ENCODE measurements around the gene CFAP45. TPM values are rescaled to one million over a fixed set of nuclear protein-coding genes. Genes with fewer than 3 reads are reported as not detected.

The CFAP45 gene
- total and polyA plus RNA-seq, 2 experiments from 2014 or later: 0.36 TPM; not detected in 1

GRCh38 chr1:159868766-159869165 lies 31.2 kb downstream of the CFAP45 start (continued):
- TF ChIP-seq REST (IDR thresholded peaks at IDR 0.05; ENCODE audit: unreplicated experiment): no peak

- Mint-ChIP-seq H3K27me3 (ENCODE audit: insufficient read depth, low read depth, poor library complexity) (peaks cover 2% of the 10 kb centered on the region), H3K9me3 (no peaks in the 10 kb centered on the region; the same call in 2 of the 3 replicates), H3K4me1 (peaks cover 7% of the 10 kb centered on the region), H3K27ac (no peak overlapping the region), H3K4me3 (no peak overlapping the region), H3K36me3 (ENCODE audit: low read depth) (no peaks in the 10 kb centered on the region)
- DNase-seq (ENCODE audit: low spot score): peak; percentile 43
- H3K79me2 ChIP-seq (replicated peaks; ENCODE audit: insufficient read depth): no peaks in the 10 kb centered on the region
- H3K4me2 ChIP-seq: no peak overlapping the region
- no peaks in the 10 kb centered on the region for H4K20me1 ChIP-seq (replicated peaks; ENCODE audit: insufficient read depth)
- no peaks in the 10 kb centered on the region for H3K9me2 ChIP-seq (ENCODE audit: insufficient read depth)
- no peaks in the 10 kb centered on the region; the same call in 1 of the 2 replicates for H3K36me3 ChIP-seq (ENCODE audit: insufficient read depth)
- peak; percentile 80 for ATAC-seq
- H3K4me3 ChIP-seq: no peak overlapping the region
- no peak overlapping the region for H3K27ac ChIP-seq (ENCODE audit: low read depth)
- no peaks in the 10 kb centered on the region for H3K4me1 ChIP-seq (ENCODE audit: insufficient read depth)
- H3F3A ChIP-seq (replicated peaks; ENCODE audit: low read depth): no peaks in the 10 kb centered on the region
- peak overlapping the region; percentile 43; the same call in 1 of the 2 replicates for H2AFZ ChIP-seq
- TF ChIP-seq ZNF331 (CRISPR knock-in tag; IDR thresholded peaks at IDR 0.05; ENCODE audit: low read depth) (no peak), JUNB (IDR thresholded peaks at IDR 0.05; ENCODE audit: unreplicated experiment) (no peak), ETS1 (IDR thresholded peaks at IDR 0.05) (no peak), EZH2 (IDR thresholded peaks at IDR 0.05; ENCODE audit: low read depth, unreplicated experiment) (no peak), ZNF114 (CRISPR knock-in tag; IDR thresholded peaks at IDR 0.05) (no peak), NANOG (IDR thresholded peaks at IDR 0.05; ENCODE audit: borderline replicate concordance) (no peak)
- H3K27me3 ChIP-seq (ENCODE audit: insufficient read depth): no peaks in the 10 kb centered on the region
Measured at GRCh38 chr1:159867664-159868026, 32.3 kb downstream of the CFAP45 start.

GRCh38 chr1:159866905-159867663 lies 32.9 kb downstream of the CFAP45 start:
- Histone ChIP-seq H3K4me2 (no peak overlapping the region), H3K4me3 (no peak overlapping the region), H4K20me1 (replicated peaks; ENCODE audit: insufficient read depth) (no peaks in the 10 kb centered on the region), H3K27ac (ENCODE audit: low read depth) (no peak overlapping the region), H3F3A (replicated peaks; ENCODE audit: low read depth) (no peaks in the 10 kb centered on the region), H3K4me1 (ENCODE audit: insufficient read depth) (no peaks in the 10 kb centered on the region), H3K9me2 (ENCODE audit: insufficient read depth) (no peaks in the 10 kb centered on the region), H3K36me3 (ENCODE audit: insufficient read depth) (no peaks in the 10 kb centered on the region; the same call in 1 of the 2 replicates), H2AFZ (peak overlapping the region; percentile 43; the same call in 1 of the 2 replicates), H3K79me2 (replicated peaks; ENCODE audit: insufficient read depth) (no peaks in the 10 kb centered on the region), H3K27me3 (ENCODE audit: insufficient read depth) (no peaks in the 10 kb centered on the region)
- DNase-seq (ENCODE audit: low spot score) (no peak), ATAC-seq (no peak)
- no peaks in the 10 kb centered on the region; the same call in 2 of the 3 replicates for H3K9me3 Mint-ChIP-seq
- TF ChIP-seq CTCF (conservative IDR thresholded peaks at IDR 0.05; ENCODE audit: low read depth in 2 of 2): no peak
- H3K27ac Mint-ChIP-seq: no peak overlapping the region
- peaks cover 2% of the 10 kb centered on the region for H3K27me3 Mint-ChIP-seq (ENCODE audit: insufficient read depth, low read depth, poor library complexity)
- H3K36me3 Mint-ChIP-seq (ENCODE audit: low read depth): no peaks in the 10 kb centered on the region
- H3K4me3 Mint-ChIP-seq: no peak overlapping the region
- H3K4me1 Mint-ChIP-seq: peaks cover 7% of the 10 kb centered on the region

Data from GM23338 (cell line).